ENCODE results near the gene CTDP1.

The CTDP1 gene

GRCh38 chr18:79644666-79645057, 34.9 kb upstream of the CTDP1 start:
- DNase-seq (ENCODE audit: low spot score): no peak

- no peak for DNase-seq (ENCODE audit: low spot score)
Measured at GRCh38 chr18:79645291-79645983, 34.2 kb upstream of the CTDP1 start.

GRCh38 chr18:79647307-79647706, 32.3 kb upstream of the CTDP1 start:
- no peak for DNase-seq (ENCODE audit: low spot score)

GRCh38 chr18:79650959-79651358, 28.6 kb upstream of the CTDP1 start:
- DNase-seq (ENCODE audit: low spot score): no peak

DNA sequence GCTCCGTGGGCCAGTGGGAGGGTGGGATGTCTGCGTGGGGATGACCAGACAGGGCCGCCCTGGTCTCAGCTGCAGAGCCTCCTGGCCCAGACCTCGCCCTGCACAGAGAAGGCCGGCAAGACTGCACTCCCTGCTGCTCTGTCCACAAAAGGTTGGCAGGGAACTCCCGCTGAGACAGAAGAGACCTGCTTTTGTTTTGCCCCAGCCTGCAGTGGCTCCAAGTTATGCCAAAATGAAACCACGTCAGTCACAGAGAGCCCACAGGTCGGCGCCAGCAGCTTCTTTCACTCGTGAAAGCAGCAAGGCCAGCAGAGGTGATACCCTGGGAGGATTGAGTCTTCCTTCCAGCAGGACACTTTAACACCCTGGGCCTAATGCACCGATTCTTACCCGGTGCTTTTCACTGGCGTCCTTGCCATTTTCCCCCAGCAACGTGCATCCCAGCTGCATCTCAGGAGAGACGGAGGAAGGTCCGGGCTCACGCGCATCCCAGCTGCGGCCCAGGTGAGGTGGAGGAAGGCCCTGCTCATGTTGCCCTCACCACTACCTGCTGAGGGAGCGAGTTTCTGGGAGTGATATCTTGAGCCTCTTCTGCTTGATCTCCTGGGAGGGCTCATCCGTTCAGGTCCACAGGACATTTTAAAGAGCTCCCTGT, 22.1 kb upstream of the CTDP1 start:
- peak; percentile 52 for DNase-seq (ENCODE audit: low spot score)

DNA sequence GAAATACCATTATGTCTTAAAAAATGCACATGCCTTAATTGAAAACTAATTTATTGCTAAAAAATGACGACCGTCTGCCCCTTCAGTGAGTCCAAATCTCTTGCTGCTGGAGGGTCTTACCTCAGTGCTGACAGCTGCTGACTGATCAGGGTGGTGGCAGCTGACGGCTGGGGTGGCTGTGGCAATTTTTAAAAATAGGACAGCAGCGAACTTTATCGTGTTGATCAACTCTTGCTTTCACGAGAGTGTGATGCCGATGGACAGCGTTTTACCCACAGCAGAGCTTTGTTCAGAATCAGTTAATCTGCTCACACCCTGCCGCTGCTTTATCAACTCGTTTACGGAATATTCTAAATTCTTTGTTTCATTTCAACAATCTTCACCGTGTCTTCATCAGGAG, 21.2 kb upstream of the CTDP1 start:
- no peak for DNase-seq (ENCODE audit: low spot score)

DNA sequence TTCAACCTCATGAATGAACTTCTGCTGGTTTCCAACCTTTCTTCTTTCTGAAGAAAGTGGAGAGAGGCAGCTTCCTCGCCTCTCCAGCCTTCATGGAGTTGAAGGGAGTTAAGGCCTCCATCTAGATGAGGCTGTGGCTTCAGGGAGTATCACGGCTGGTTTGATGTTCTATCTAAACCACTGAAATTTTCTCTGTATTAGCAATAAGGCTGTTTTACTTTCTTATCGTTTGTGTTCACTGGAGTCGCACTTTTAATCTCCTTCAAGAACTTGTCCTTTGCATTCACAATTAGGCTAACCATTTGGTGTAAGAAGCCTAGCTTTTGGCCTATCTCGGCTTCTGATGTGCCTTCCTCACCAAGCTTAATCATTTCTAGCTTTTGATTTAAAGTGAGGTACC, 19.9 kb upstream of the CTDP1 start:
- no peak for DNase-seq (ENCODE audit: low spot score)

GRCh38 chr18:79662034-79662433, 17.6 kb upstream of the CTDP1 start:
- DNase-seq (ENCODE audit: low spot score): peak; percentile 86

GRCh38 chr18:79662439-79662838, 17.2 kb upstream of the CTDP1 start:
- DNase-seq (ENCODE audit: low spot score): no peak

GRCh38 chr18:79664525-79665125, 15.0 kb upstream of the CTDP1 start:
- DNase-seq (ENCODE audit: low spot score): no peak

GRCh38 chr18:79668203-79668602, 11.4 kb upstream of the CTDP1 start:
- no peak for DNase-seq (ENCODE audit: low spot score)

DNA sequence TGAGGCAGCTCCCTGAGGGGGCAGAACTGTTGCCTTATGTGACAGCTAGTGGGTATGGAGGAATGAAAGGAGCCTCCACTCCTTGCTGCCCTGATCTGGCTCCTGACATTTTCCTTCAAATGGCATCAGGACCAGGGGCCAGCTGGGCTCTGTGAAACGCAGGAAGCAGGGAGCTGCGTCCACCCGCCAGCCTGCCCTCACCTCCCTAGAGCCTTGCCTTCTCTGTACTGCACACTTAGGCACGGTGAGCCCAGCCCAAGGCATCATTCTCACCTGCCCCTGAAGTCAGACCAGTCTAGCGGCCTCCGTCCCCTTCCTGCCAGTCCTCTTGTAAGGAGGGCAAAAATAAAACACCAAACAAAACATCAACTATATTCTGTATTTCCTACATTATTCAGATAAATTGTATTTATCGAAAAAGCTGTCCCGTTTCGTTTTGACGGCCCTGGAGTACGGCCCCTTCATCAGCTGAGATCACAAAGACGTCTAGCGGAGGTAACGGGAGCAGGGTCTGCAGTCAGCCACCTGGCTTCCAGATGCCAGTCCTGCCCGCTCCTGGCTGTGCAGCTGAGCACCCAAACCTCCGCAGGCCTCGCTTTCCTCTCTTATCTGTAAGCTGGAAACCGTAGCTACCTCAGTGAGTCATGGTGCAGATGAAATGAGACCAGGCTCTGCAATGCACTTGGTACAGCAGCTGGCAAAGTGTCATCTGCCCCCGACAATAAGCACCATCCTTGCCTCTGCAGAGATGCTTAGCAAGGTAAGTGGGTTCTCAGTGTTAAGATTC, 6.9 kb upstream of the CTDP1 start:
- DNase-seq (ENCODE audit: low spot score): no peak

DNA sequence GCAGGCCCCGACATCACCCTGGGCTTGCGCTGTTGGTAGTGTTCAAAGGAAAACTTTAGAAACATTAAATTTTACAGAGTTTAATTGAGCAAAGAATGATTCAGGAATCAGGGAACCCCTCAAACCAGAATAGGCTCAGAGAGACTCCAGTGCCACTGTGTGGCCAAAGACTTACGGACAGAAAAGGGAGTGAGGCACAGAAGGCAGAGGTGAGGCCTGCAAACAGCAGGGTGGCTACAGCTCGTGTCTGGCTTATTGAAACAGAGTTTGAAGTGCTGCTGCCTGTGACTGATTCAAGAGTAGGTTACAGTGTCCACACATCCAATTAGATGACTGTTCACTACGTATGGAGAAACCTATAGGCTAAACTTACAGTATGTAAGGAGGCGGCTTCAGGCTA, 2.4 kb upstream of the CTDP1 start:
- DNase-seq (ENCODE audit: low spot score): no peak

DNA sequence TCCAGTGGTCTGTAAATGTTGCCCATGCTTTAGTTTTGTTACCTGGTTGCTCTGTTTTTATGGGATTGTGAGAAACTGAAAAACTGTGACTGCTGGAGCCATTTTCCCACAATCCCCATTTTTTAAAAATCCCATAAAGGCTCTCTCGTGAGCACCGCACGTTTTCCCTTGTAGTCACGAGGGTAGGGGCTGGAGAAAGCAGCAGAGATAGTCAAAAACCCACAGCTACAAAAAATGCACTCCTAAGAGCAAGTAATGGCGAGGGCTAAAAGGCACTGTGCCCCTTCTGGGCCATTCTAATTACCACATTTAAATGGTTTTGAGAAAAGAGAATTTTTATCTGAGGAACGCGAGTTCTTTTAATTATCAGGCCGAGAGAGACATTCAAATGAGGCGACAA, 1.8 kb upstream of the CTDP1 start:
- no peak for DNase-seq (ENCODE audit: low spot score)

GRCh38 chr18:79678665-79679551, 695 bp upstream of the CTDP1 start:
- peak; percentile 99 for DNase-seq (ENCODE audit: low spot score)

DNA sequence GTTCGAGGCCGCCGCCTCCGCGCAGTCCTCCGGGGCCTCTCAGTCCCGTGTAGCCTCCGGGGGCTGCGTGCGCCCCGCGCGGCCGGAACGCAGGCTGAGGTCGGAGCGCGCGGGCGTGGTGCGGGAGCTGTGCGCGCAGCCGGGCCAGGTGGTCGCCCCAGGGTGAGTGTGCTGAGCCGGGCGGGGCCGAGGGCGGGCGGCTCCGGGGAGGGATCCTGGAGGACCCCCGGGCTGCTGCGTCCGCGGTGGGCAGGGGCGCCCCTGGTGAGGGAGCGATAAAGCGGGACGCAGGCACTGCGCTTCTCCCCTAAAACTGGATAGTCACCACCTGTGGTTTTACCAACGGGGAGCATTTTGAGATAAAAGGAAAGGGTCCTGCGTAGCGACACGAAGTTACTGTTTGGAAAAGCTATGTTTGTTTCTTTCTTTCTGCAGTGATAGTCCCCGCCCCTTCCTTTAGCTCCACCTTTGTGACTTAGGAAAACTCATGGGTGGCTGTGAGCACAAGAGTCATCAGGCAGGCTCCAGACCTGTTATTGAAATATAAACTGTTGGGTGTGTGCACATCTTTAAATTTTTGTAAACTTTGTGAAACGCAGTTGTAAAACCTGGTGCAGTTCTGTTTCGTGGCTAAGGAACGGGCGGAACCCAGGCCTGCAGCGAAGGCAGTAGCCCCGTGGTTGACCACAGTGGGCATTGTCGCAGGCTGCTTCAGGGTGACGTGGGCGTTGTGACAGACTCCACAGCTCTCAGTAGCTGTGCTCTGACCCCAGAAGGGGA, 687 bp downstream of the CTDP1 start:
- DNase-seq (ENCODE audit: low spot score): no peak

- no peak for DNase-seq (ENCODE audit: low spot score)
Measured at GRCh38 chr18:79680891-79681339, 1.3 kb downstream of the CTDP1 start.

GRCh38 chr18:79681484-79682387, 2.1 kb downstream of the CTDP1 start:
- DNase-seq (ENCODE audit: low spot score): no peak

GRCh38 chr18:79682481-79682880, 2.9 kb downstream of the CTDP1 start:
- DNase-seq (ENCODE audit: low spot score): no peak
